Activated T-cell treated with anti-CD3 and anti-CD28 coated beads for 24 hours (primary cell): ENCODE measurements around the gene PEPD.

ENCODE experiments used
- DNase-seq: peaks from one replicate; pipeline ENCODE4 v3.0.0-alpha.2; 2020; ENCODE audit warnings: low read depth

The PEPD gene

DNA sequence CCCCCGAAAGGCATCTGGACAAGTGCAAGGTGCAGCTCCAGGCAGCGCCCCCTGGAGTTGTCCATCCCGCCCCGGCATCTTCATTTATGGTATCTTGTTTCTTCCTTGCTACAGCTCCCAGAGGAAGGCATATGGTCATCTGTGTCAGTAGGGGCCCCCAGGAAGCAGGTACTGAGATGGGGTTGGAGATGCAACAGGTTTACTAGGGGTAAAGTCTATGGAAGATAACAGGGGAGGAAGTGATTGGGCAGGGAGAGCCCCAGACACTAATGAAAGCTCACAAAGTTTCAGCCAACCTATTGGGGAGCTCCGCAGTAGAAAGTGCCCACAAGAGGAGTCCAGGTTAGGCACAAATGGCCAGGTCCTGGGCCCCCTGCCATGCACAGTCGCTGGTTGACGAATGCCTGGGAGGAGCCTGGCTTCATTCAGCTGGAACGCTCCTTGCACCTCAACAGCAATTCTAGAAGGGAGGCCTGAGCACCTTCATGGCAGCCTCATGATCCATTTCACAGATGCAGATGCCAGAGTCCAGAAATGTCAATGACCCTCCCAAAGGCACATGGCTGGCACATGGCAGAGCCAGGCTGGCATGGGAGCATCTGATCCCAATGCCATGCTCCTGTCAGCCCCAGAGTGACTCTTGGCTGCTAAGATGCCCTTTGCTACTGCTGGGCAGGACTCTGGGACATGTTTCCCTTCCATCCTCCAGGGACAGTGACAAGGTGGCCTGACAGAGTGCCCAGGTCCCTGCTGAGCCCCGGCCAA, 23.8 kb upstream of the PEPD start:
- no peak for DNase-seq

DNA sequence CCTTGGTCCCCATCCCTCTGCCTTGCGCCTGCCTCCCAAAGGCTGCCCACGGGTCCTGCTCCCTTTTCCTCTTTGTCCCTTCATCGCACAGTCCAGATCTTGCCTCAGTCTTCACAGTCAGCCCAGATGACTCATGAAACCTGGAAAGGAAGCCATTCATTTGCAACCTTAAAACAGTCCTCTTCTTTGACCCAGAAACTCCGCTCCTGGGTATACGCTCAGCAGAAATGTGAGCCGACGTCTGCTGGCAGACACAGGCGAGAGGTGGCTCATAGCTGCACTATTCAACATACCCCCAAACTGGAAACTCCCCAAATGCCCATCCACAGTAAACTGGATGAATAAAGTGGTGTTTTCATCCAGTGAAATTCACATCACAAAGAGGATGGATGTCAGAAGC, 13.6 kb upstream of the PEPD start:
- DNase-seq, result no peak

DNA sequence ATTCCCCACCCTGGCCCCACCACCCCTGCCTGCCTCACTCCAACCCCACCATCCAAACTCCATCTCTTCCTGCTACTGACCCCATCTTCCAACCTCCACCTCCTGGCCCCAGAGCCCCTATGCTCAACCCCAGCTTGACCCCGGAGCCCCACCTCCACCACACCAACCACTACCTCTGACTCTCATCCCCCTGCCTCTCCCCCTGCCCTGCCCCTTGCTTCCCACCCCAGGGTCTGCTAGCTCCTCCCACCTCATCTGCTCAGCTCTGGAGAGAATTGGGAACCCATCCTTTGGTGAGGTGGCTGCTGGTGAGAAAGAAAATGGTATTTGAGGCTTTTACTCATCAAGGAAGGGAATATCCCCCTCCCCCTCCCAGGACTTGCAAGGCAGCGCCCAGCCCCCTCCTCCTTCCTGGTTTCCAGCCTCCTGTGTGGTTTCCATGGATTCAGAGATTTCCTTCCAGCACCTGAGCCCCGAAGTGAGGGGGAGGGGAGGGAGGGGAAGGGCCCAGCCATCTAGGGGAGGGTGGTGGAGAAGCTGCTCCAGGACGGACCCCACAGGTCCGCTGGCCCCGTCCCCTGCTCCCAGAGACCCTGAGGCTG, 11.4 kb upstream of the PEPD start:
- no peak for DNase-seq

DNA sequence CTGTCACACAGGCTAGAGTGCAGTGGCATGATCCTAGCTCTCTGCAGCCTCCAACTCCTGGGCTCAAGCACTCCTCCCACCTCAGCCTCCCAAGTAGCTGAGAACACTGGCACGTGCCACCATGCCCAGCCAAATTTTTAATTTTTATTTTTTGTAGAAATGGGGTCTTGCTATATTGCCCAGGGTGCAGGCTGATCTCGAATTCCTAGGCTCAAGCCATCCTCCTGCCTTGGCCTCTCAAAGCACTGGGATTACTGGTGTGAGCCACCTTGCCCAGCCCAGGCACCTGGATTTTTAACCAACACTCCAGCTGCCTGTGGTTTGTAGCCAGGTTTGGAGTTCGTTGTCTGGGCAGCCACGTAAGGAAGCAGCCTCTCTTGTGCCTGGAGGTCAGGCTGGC, 9.3 kb upstream of the PEPD start:
- no peak for DNase-seq

DNA sequence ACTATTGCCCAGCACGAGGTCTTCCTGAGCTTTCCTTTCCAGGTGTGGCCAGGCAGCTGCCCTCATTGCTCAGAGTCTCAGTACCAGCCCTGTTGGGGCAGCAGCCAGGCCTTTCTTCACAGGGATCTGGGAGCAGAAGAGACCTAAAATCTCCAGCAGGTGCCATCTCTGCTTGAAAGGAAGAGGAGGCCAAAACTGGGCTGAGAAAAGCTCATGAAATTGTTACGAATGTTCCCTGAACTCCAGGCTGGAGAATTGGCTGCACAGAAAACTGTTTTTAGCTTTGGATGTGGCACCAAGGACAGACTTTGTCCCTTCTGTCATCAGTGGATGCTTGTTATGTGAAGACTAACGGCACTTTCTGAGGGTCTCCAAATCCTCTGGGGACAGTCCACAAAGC, 8.7 kb upstream of the PEPD start:
- no peak for DNase-seq

DNA sequence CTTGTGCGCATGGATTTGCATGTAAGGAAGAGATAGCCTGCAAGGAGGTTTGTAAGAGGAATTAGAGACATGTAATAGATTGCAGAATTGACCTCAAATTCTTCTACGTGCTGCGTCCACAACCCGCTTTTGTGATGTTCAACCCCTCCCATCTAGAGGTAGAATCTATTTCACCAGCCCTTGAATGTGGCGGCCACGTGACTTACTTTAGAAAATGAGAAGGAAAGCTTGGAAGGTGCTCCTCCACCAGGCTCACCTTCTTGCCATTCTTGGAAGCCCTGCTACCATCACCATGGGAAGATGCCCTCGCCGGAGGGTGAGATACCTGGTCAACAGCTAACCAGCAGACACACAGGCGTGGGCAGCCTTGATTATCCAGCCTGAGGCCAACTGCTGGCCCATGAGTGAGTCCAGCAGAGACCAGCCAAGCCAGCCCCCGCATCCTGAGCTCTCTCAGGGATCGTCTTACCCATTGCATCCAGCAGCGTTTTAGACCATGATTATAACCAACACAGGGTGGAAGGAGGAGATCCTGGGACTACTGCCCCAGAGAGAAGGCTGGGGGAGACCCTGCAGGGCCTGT, 7.6 kb upstream of the PEPD start:
- no peak for DNase-seq

DNA sequence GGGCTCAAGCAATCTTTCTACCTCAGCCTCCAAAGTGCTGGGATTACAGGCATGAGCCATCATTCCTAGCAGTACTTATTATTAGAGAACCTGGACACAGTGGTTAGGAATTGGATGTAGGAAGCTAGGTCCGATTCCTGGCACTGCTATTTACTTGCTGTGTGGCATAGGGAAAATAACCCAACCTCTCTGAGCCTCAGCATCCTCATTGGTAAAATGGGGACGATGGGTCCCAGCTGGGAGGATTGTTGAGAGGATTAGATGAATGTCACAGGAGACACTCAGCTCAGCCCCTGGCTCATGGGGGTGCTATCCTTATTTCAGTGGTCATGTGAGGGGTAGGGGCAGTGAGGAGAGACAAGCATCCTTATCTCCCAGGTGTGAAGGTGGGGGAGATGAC, 6.8 kb upstream of the PEPD start:
- DNase-seq, result no peak

DNA sequence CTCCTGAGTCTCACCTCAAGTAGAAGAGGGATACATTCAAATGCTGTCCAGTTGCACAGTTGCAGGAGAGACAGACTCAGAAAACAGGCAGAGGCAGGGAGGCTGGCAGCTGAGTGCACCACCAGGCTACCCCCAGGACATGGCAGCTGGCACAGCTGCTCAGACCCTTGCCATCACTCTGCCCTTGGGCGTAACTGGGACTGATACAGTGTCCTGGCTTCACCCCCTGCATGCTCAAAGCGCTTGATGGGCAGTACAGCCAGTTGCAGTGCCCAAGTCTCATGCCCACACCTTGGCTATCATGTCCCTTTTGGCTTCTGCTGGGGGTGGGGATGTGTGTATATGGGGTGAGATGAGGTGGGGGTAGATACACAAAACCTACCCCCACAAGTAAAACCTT, 5.5 kb upstream of the PEPD start:
- no peak for DNase-seq

DNA sequence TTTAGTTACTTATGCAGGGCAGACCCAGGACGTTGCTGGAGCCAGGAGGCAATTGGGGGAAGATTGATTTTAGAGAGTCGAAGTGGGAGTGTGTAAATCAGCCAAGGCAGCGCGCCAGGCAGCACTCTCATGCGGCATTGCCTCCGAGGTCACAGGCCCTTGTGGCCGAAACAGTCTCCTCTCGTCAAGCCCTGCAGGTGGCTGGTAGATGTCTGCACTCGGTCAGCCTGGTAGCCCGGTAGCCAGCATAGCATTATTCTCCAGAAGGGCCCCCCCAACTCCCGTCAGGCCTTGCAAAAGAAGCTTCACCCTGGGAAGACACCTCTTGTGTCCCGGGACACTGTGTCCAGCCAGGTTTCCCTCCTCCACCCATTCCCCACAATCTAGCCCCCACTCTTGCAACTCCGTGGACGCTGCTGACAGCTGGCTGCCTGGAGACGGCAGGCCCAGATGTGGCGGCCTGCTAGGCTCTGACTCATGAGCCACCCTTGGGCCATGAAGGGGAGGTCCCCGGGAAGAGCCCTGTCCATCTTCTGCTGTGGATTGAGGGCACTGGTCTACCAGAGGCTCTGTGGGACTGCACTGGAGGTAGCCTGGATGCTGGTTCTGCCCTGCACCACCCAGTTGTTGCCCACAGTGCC, 2.6 kb upstream of the PEPD start:
- no peak for DNase-seq

DNA sequence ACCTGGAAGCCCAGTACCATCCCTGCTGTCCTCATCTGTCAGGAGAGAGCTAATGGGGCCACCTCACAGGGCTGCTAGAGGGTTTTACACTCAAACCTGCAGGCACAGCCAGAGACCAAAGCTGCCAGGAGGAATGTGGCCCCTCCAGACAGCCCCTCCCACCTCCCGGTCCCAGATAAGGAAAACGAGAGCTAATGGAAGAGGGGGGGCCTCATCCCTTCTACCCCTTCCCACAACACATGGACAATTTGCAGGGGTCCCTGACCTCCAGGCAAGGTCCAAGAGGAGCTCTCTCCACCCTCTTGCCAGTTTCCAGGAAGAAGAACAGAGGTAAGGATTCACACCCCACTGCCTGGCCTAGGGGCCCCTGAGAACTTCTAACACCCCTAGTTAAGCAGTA, 1.6 kb upstream of the PEPD start:
- no peak for DNase-seq

DNA sequence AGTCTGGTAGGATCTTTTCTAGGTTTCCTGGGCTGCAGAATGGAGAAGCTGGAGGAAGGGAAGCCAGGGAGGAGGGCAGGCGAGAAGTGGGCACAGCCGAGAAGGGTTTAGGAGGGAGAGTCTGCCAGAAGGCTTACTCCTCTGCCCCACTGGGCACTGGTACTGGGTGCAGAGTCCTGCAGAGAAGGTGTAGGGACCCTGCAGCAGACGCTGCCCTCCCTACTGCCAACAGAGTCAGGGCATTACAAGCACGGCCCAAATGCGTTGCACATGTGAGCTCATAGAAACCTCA, 726 bp upstream of the PEPD start:
- no peak for DNase-seq

DNA sequence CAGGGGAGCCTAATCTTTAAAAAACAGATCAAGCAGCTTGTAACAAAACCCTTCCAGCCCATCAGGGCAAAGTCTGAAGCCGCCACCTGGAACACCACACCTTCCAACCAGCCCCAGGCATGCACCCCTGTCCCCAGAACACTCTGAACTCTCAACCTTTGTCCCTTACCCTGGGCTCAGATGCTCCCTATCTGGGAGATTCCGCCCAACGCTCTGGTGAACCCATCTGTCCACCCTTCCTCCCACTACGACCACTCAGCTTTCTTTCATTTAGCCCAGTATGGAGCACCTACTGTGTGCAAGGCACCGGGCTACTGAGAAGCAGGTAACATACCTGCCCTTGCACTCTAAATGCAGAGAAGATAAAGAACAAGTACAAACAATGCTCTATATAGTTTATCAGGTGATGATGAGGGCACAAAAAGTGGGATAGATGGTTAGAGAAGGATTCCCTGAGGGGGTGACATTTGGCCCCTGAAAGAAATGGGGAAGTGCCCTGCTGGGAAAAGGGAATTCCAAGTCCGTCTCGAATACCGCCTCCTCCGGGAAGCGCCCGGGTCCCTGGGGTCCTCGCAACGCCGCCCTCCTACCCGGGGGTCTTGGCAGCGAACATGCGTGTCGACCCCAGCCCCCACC, 629 bp downstream of the PEPD start:
- no peak for DNase-seq

DNA sequence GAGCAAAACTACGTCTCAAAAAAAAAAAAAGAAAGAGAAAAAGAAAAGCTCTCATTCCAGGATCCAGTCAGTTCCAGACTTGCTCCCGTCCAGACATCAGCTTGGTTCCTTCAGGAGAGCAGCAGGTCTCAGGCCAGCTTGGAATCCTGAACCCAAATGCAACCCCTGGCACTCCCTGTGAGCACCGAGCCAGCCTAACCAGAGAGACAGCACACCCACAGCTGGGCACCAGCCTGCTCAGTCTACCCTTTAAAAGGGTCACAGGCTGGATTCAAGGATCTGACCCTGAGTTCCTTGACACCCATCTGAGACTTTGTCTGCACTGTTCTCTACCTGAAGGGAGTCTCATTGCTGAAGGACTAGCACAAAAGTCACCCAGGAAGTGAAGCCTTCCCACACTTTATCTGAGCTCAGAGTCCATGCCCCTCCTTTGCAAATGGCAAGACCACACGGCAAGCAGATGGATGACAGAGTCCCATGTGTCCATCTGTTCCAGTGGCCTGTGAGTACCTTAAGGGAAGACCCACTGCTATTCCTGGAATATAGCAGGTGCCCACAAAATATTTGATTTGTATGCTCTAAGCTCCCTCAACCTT, 1.4 kb downstream of the PEPD start:
- no peak for DNase-seq

DNA sequence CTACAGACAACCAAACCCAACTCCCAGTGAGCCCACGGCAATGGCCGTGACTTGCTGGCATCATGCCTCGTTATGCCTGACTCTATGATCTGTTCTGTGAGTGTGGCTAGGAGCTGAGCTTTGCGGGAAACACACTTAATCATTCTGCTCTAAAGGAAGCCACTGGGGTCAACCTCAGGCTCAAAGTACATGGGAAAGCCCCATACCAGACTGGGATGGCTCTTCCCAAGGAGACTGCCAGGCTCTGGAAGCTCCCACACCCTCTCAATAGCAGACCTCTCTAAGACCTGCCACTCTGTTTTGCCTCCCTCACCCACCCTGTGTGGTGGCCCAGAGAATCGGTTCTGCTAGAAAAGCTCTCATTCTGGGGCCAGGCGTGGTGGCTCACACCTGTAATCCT, 2.2 kb downstream of the PEPD start:
- DNase-seq, result no peak

DNA sequence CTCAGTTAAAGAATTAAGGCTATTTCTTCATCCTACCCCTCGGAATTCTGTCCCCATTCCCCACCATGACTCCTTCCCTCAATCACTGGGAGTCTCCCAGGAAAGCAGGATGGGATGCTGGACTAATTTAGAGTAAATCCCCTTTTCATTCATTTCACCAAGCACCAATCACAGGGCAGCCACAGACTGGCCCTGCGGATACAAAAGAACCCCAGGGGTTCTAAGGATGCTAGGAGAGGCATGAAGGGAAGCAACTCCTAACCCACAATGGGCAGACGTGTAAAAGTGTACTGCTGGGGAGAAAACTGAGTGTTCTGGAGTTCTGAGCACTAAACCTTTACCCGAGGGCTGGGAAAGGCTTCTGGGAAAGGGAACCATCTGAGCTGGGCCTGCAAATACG, 3.0 kb downstream of the PEPD start:
- no peak for DNase-seq

DNA sequence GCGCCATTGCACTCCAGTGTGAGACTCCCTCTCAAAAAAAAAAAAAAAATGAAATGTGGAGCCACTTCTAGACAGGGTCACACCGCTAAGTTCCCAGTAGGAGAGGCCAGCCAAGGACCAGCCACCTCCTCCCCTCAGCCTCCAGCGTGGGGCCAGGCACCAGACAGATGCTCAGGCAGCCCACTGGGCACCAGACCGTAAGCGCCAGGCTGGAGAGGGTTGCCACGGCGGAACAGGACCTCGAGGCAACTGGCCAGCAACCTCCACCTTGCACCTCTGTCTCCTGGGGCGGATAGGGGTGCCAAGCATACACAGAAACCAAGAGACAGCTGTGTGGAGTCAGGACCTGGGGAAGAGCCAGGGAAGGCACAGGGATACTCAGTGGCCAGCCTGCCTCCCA, 3.7 kb downstream of the PEPD start:
- DNase-seq, result no peak

DNA sequence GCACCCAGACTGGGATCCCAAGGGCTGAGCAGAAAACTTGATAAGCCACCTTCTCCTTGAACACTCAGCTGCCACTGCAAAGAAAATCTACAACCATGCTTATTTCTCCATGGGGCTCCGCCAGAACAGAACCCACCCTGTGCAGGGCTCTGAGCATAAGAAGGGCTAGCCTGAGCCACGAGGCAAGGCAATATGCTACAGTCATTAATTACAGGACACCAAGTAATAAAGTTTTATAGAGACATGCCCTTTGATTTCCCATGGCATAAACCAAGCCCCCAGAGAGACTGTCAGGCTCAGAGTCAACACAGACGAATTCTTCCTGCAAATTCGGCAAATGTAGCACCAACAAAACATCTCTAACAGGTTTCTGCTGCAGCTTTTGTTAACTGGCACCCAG, 5.7 kb downstream of the PEPD start:
- no peak for DNase-seq

DNA sequence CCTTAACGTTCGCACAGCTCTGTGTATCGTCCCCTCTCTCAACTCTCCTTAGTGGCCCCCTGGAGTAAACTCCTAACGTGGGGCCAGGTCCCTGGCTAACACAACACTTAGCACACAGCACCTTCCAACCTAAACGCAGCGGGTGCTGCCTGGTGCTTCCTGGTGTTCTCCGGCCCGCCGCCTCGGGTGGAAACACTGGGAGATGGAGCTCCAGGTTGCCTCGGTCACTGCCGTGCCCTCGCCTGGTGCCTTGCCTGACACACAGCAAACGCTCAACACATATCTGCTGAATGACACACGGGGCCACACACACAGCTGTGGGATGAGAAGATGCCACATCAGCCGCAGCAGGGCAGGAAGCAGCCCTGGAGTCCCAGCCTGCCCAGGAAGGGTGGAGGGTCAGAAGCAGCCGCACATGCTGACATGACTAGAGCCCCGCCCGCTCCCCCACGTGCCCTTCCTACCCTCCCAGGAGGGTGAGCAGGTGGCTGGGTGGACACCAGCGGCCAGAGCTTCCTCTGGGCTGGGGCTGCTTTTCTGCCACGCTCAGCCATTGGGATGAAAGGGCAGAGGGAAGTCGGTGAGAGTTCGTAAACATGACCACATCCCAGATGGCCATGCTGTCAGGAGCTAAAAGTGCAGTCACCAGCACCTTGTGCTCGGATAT, 6.6 kb downstream of the PEPD start:
- no peak for DNase-seq

DNA sequence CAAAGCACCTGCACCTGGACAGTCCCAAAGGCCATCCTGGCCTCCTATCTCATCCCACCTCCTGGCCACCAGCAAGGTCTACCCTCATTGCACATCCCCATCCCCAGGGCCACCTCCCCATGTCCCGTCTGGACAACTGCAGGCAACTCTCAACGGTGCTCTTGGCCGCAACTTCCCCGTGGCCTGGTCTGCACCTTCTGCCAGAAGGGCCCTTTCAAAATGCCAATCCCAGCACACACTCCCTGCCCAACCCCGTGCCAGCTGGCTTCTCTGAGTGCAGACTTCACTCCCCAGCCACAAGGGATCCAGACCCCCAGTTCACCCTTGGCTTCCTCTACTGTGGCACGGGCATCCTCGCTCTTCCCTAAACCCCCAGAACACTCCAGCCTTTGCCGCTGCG, 8.2 kb downstream of the PEPD start:
- no peak for DNase-seq

DNA sequence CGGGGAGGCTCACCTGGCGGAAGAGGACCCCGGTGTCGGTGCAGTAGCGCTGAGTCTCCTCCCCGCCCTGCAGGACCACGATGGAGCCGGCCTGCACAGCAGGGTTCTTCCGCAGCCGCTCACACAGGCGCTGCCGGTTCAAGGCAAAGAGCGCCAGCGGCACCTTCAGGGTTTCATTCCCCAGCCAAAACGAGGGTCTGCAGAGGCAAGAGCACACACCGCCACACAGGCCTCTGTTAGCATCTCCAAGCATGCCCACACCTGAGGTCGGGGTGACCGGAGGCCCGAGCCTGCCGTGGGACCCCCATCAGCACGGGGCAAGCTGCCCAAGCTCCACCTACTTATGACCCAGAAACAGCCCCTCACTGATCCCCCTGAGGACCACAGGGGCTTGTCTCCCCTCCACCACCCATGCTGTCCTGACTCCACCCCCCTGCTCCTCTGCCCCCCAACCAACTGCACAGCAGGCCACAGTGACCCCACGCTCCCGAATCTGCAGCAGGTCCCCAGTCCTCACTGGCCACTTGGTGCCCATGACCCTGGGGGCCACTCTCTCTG, 8.9 kb downstream of the PEPD start:
- no peak for DNase-seq

DNA sequence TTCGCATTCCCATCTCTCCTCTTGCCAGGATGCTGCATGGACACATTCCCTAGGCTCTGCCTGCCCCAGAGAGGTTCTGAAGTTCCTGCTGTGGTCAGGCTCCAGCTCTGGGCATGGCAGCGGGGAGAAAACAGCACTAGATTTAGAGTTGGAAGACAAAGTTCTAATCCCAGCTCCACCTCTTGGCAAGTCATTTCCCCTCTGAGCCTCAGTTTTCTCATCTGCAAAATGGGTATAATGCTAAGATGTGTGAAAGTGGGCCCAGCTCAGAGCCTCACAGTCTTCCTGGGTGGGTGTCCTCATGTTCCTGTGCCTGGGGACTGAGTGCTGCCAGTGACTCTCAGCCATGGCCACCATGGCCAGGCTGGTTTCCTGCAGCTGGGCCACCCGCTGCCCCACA, 9.6 kb downstream of the PEPD start:
- no peak for DNase-seq

DNA sequence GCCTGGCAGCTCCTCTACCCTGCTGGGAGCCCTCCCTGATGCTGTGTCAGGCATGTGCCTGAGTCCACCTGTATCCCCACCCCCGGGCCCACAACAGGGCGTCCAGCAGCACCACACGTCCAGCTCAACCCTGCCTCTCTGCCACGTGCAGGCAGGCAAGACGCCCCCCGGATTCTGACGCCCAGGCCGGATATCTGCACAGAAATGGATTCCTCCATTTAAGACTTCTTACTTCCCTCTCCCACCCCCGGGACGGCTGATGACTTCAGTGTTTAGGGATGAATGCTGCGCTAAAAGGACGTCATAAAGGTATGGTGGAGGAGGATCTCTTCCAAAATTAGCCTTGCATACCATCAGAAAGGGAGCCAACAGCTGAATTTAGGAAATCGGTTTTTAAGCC, 10.2 kb downstream of the PEPD start:
- DNase-seq, result no peak
